LNCAP (cell line): Measurements from ENCODE around the gene SHC3.

Experiments
- TF ChIP-seq, protein P1 (sequence below): fragments of 450-650 bp; IDR thresholded peaks from 2 replicates; pipeline ENCODE4 v1.5.1; 2017; ENCODE audit warnings: mild to moderate bottlenecking

Gene SHC3

DNA sequence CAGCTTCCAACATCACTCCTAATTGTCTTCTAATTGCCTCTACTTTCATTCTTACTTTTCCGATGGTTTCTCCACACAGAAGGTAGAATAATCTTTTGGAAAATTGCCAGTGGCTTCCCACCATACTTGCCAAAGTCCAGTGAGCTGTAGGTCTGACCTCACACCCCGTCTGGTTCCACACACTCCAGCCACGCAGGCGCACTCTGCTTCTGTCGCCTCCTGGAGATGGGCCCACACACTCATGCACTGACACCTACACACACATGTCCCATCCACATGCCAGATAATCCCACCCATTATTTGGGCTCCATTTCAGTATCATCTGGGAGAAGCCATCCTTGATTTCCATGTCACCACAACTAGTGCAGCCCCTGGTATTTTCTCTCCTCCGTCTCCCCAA, 12.7 kb downstream of the SHC3 start:
- TF ChIP-seq, protein P1, sequence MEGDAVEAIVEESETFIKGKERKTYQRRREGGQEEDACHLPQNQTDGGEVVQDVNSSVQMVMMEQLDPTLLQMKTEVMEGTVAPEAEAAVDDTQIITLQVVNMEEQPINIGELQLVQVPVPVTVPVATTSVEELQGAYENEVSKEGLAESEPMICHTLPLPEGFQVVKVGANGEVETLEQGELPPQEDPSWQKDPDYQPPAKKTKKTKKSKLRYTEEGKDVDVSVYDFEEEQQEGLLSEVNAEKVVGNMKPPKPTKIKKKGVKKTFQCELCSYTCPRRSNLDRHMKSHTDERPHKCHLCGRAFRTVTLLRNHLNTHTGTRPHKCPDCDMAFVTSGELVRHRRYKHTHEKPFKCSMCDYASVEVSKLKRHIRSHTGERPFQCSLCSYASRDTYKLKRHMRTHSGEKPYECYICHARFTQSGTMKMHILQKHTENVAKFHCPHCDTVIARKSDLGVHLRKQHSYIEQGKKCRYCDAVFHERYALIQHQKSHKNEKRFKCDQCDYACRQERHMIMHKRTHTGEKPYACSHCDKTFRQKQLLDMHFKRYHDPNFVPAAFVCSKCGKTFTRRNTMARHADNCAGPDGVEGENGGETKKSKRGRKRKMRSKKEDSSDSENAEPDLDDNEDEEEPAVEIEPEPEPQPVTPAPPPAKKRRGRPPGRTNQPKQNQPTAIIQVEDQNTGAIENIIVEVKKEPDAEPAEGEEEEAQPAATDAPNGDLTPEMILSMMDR, result no peak

- TF ChIP-seq, protein P1, result no peak
These were observed 13.3 kb downstream of the SHC3 start for GRCh38 chr9:89165341-89165740.

DNA sequence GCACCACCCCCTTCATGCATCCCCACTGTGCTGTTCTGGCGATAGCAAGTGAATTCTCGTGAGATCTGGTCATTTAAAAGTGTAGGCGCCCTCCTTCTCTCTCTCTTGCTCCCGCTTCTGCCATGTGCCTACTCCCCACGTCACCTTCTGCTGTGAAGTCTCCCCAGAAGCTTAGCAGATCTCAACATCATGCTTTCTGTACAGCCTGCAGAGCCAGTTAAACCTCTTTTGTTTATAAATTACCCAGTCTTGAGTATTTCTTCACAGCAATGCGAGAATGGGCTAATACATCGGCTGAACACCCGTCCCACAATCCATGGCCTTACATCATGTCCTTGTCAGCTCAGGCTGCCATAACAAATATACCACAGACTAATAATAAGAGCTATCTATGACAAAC, 17.4 kb downstream of the SHC3 start:
- TF ChIP-seq, protein P1, result no peak

DNA sequence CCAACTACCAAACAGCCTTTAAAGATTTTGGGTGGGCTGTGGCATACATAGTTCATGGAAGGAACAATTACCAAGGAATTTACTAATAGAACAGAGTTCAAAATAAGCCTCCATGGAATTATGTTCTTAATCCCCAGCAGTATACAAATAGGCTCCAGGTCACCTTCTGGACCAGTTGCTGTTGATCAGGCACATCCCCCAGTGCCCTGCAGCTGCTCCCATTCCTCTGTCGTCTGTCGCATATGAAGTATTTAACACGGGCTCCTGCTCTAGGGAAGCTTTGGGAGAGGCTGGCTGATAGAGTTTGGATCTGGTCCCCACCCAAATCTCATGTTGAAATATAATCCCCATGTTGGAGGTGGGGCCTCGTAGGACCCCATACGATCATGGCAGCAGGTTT, 17.8 kb downstream of the SHC3 start:
- TF ChIP-seq, protein P1, result no peak

GRCh38 chr9:89154651-89155336, 23.8 kb downstream of the SHC3 start:
- TF ChIP-seq, protein P1, result no peak

GRCh38 chr9:89154218-89154617, 24.4 kb downstream of the SHC3 start:
- TF ChIP-seq, protein P1, result no peak

GRCh38 chr9:89153232-89154017, 25.2 kb downstream of the SHC3 start:
- TF ChIP-seq, protein P1, result no peak
